Panc1 (cell line): Measurements from ENCODE around the gene NTSR2. TPM values are rescaled to one million over a fixed set of nuclear protein-coding genes. Genes with fewer than 3 reads are reported as not detected.

Source experiments
- ATAC-seq: fragments of 200-7000 bp; cut with Tn5 transposase; 2 replicates; pipeline ENCODE4 v1.9.1; 2020; ENCODE audit warnings: mild to moderate bottlenecking, moderate library complexity
- BruUV-seq: library from RNA; stranded (reverse); fragments of 400-500 nt; replicated peaks from 2 replicates; lab custom pipeline; 2021; lab: Mats Ljungman, UMichigan
- CTCF ChIA-PET: fragments of 300-600 bp; sonication (Branson Sonifier 250); formaldehyde crosslinking; loops from one replicate; lab custom pipeline; 2022; ENCODE audit warnings: antibody characterized with exemption; lab: Charles Lee
- POLR2A ChIA-PET: fragments of 300-600 bp; sonication (Branson Sonifier 250); formaldehyde crosslinking; loops from one replicate; lab custom pipeline; 2022; ENCODE audit warnings: antibody characterized with exemption; lab: Charles Lee
- DNase-seq: peaks from one replicate; pipeline ENCODE4 v3.0.0-alpha.2; 2010; ENCODE audit warnings: low read depth, low spot score
- H3K27ac ChIP-seq: 2 replicates; pipeline ENCODE4 v1.5.1; 2011; ENCODE audit warnings: mild to moderate bottlenecking, low read length, inconsistent platforms
- H3K27me3 ChIP-seq: fragments of 200-500 bp; sonication (Bioruptor generic); 2 replicates; pipeline ENCODE4 v1.6.0; 2014; ENCODE audit warnings: low read length, inconsistent platforms; ENCODE audit not compliant: control insufficient read depth, insufficient read depth
- H3K36me3 ChIP-seq: fragments of 200-500 bp; sonication (Bioruptor generic); 2 replicates; pipeline ENCODE4 v1.5.1; 2014; ENCODE audit warnings: inconsistent platforms, mild to moderate bottlenecking, low read length, moderate library complexity; ENCODE audit not compliant: control insufficient read depth, insufficient read depth
- H3K4me1 ChIP-seq: 2 replicates; pipeline ENCODE4 v1.5.1; 2011; ENCODE audit warnings: inconsistent platforms, mild to moderate bottlenecking, low read length, moderate library complexity; ENCODE audit not compliant: control insufficient read depth, insufficient read depth
- H3K4me3 ChIP-seq, 2 experiments: 2 replicates each; pipeline ENCODE4 v1.5.1; 2011 to 2012; ENCODE audit warnings: low read depth in 2 of 2, low read length in 2 of 2, mild to moderate bottlenecking in 2 of 2, inconsistent platforms in 1 of 2, moderate library complexity in 1 of 2
- H3K9me3 ChIP-seq: fragments of 200-500 bp; sonication (Bioruptor generic); 2 replicates; pipeline ENCODE4 v1.5.1; 2014; ENCODE audit warnings: low read depth, mild to moderate bottlenecking, inconsistent platforms, low read length, moderate library complexity; ENCODE audit not compliant: control insufficient read depth, insufficient read depth
- CTCF ChIP-seq: fragments of 450-650 bp; IDR thresholded peaks from 2 replicates; pipeline ENCODE4 v1.5.1; 2017; ENCODE audit warnings: mild to moderate bottlenecking
- POLR2AphosphoS5 ChIP-seq: IDR thresholded peaks from 2 replicates; pipeline ENCODE4 v1.6.1; 2012; ENCODE audit warnings: mild to moderate bottlenecking, low read depth, low read length, moderate library complexity
- REST ChIP-seq, 2 experiments: IDR thresholded peaks; 2 replicates each; pipeline ENCODE4 v1.6.1; 2011 to 2012; ENCODE audit warnings: low read depth in 2 of 2, control low read depth in 1 of 2, low read length in 1 of 2, mild to moderate bottlenecking in 1 of 2, moderate library complexity in 1 of 2; ENCODE audit not compliant: insufficient read depth in 1 of 2
- SIN3A ChIP-seq: IDR thresholded peaks from 2 replicates; pipeline ENCODE4 v1.6.1; 2012; ENCODE audit warnings: low read depth, mild to moderate bottlenecking, low read length, moderate library complexity, borderline replicate concordance; ENCODE audit not compliant: insufficient read depth
- TCF7L2 ChIP-seq: IDR thresholded peaks from 2 replicates; pipeline ENCODE4 v1.6.1; 2011; ENCODE audit warnings: mild to moderate bottlenecking, low read depth, low read length, inconsistent platforms
- in situ Hi-C: cut with HindIII; loops from 2 replicates; pipeline ENCODE4 v1.10.0; 2016; ENCODE audit warnings: low sequenced_read_pairs, low pct_unique_long_range_greater_than_20kb
- intact Hi-C: fragments of 100-400 bp; cut with micrococcal nuclease; formaldehyde crosslinking; loops from one replicate; pipeline ENCODE4 v1.10.0; 2022; ENCODE audit not compliant: unreplicated experiment
- total RNA-seq: library from RNA; stranded (reverse); gene quantifications from one replicate; pipeline ENCODE4 v1.2.1, GENCODE V29; 2021; ENCODE audit not compliant: unreplicated experiment

The NTSR2 gene
- total RNA-seq, 1 experiment from 2014 or later, result 0.15 TPM

- Histone ChIP-seq H3K36me3 (no peaks in the 10 kb centered on the region), H3K4me3 (no peak overlapping the region), H3K4me1 (no peaks in the 10 kb centered on the region), H3K27me3 (no peaks in the 10 kb centered on the region), H3K27ac (no peak overlapping the region), H3K9me3 (no peaks in the 10 kb centered on the region)
- TF ChIP-seq REST (IDR thresholded peaks at IDR 0.05; ENCODE audit: insufficient read depth in 1 of 2, low read depth in 2 of 2, low read length in 1 of 2) (peak; percentile 54; a peak in 3 of 4 replicates), CTCF (no peak)
- no TSS peak for BruUV-seq
- ChIA-PET POLR2A (no interaction called here), CTCF (no interaction called here)
- DNase-seq (no peak), ATAC-seq (no peak)
- in situ Hi-C loops, result no loop called here
- intact Hi-C loops, result no loop called here
These were observed 54.8 kb downstream of the NTSR2 start for GRCh38 chr2:11615209-11615608.

- Histone ChIP-seq H3K4me3 (no peak overlapping the region), H3K4me1 (no peaks in the 10 kb centered on the region), H3K9me3 (no peaks in the 10 kb centered on the region), H3K36me3 (no peaks in the 10 kb centered on the region), H3K27ac (no peak overlapping the region), H3K27me3 (peaks cover 4% of the 10 kb centered on the region; the same call in 1 of the 2 replicates)
- intact Hi-C loops, result no loop called here
- TF ChIP-seq POLR2AphosphoS5 (no peak), SIN3A (no peak), CTCF (no peak), REST (IDR thresholded peaks at IDR 0.05; ENCODE audit: insufficient read depth in 1 of 2, low read depth in 2 of 2, low read length in 1 of 2) (no peak), TCF7L2 (no peak)
- in situ Hi-C loops, result no loop called here
- ChIA-PET CTCF (no interaction called here), POLR2A (no interaction called here)
- BruUV-seq, result no TSS peak
- no peak for ATAC-seq
- DNase-seq, result no peak
These were observed 56.7 kb downstream of the NTSR2 start for GRCh38 chr2:11613297-11613696.
